SIG-M5 treated with dmso at 0.1 percent for 504 hours (cell line): Measurements from ENCODE around the gene DIP2B.

Experiments
- DNase-seq: peaks from one replicate; lab custom pipeline; 2025; ENCODE audit not compliant: unreplicated experiment; lab: John Stamatoyannopoulos, UW

The DIP2B gene

GRCh38 chr12:50723865-50724264 lies 219.1 kb downstream of the DIP2B start:
- DNase-seq, result no peak

- no peak for DNase-seq
Measured at GRCh38 chr12:50725011-50725942, 220.5 kb downstream of the DIP2B start.

GRCh38 chr12:50727466-50727865 lies 222.7 kb downstream of the DIP2B start:
- DNase-seq, result no peak

- DNase-seq, result no peak
Measured at GRCh38 chr12:50728417-50728816, 223.6 kb downstream of the DIP2B start.

DNA sequence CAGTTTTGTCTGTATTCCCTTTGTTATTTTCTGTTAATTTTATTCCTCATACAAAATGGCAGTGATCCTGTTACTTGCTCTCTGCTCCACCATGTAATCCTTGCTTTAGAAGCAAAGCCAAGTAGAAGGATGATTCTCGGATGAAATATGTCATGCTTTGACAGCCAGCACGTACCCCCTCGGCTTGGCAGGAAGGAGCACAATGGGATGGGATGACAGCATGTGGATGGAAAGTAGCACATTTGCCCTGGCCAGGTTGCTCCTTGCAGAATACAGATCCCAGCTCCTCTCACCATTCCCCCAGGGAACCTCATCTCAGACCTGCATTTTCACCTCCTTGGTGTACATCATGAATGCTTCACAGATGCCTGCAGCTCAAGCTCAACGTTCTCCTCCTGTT lies 224.1 kb downstream of the DIP2B start:
- no peak for DNase-seq

GRCh38 chr12:50732591-50732990 lies 227.8 kb downstream of the DIP2B start:
- no peak for DNase-seq

DNA sequence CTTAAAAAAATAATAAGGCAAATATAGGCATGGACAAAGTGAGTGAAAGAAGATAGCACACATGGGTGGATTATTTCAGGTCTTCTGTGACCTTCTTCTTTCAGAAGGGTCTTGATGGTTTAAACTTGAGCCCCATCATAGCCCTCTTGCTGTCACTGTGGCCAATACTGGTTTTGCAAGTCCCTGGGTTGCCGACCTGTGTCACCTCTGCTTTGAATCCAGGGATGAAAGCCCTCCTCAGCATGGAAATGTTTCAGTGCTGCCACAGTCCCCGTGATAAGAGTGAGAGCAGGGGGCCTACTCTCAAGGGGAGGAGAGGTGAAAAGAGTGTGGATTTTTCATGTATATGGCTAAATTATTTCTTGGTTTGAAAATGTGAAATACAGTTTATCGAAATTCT lies 228.9 kb downstream of the DIP2B start:
- DNase-seq, result no peak

DNA sequence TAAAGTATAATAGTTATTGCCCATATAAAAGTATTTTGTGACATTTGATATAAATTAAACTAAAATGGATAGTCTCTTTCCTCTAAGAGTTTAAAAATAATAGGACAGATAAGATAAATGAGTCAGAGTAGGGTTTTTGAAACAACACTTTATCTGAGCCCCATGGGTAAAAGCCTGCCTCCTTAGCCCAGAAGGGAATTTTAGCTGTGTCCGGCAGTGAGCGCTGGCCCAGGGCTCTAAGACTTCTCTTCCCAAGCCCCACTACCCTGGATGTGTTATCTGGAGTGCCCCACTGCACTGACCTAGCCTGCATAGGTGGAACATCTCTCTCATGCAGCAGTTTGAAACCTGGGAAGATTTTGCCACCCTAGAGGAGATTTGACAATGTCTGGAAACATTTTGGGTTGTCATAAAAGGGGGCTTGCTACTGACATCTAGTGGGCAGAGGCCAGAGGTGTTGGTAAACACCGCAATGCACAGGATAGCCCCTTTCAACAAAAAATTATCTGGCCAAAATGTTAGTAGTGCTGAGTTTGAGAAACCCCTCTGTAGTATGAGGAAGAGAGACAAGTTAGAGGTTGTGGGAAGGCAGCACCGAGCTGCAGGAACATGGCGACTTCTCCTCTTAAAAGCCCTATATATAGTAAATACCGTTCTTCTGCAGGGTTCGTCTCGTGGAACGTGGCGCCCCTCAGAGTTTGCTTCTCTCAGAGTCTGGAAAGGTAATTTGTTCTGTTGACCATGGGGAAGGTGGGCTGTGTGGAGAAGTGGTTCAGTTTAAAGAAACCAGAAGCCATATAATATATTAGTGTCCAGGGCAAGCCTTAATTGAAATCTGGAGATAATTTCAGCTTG lies 229.9 kb downstream of the DIP2B start:
- DNase-seq, result peak; percentile 48

GRCh38 chr12:50739611-50740010 lies 234.8 kb downstream of the DIP2B start:
- DNase-seq, result no peak

DNA sequence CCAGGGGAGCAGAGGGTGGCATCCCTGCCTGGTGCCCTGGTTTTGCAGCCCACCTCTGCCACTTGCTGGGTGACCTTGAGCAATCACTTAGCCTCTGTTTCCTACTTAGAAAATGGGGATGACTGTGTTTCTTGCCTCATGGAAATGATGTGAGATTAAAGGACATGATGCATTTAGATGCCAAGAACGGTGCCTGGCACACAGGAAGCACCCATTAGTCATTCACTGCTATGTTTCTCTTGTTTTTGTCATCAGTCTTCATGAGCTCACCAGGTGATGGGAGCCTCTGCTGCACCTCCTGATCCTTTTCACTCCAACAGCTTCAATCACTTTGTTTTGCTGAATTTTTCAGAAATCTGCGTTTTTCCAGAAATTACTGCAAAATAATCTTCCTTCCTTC lies 235.5 kb downstream of the DIP2B start:
- no peak for DNase-seq

GRCh38 chr12:50742776-50743175 lies 238.0 kb downstream of the DIP2B start:
- DNase-seq, result no peak

DNA sequence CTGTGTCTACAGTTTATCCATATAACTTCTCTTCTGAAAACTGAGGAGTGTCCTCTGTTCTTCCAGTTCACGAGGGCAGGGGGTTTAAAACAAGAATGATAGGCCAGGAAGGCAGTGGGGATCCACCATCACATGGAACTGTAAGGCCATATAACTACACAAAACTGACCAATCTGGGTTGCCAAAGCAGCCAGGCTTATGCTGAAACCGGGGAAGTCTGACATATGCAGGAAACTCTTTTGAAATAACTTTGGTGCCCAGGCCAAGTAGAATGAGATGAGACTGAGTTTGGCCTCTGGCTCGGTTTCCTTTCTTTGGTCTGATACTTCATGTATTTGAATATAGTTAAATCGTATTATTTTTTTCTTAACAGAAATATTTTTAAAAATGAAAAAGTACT lies 241.1 kb downstream of the DIP2B start:
- no peak for DNase-seq

GRCh38 chr12:50746431-50746830 lies 241.6 kb downstream of the DIP2B start:
- no peak for DNase-seq

GRCh38 chr12:50747817-50748216 lies 243.0 kb downstream of the DIP2B start:
- DNase-seq, result no peak

GRCh38 chr12:50749459-50749882 lies 244.7 kb downstream of the DIP2B start:
- no peak for DNase-seq

DNA sequence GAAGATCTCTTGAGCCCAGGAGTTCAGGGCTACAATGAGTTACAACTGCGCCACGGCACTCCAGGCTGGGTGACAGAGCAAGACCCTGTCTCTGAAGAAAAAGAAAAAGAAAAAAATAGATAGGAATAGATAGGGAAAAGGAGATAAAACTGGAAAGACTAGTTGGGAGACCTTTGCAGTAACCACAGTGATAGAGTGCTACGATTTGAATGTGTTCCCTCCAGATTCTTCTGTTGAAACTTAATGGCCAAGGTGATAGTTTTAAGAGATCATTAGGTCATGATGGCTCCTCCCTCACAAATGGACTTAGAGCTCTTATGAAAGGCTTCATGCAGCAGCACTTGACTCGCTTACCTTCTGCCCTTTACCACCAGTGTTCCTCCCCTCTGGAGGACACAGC lies 245.6 kb downstream of the DIP2B start:
- no peak for DNase-seq

GRCh38 chr12:50751948-50752721 lies 247.3 kb downstream of the DIP2B start:
- DNase-seq, result no peak

DNA sequence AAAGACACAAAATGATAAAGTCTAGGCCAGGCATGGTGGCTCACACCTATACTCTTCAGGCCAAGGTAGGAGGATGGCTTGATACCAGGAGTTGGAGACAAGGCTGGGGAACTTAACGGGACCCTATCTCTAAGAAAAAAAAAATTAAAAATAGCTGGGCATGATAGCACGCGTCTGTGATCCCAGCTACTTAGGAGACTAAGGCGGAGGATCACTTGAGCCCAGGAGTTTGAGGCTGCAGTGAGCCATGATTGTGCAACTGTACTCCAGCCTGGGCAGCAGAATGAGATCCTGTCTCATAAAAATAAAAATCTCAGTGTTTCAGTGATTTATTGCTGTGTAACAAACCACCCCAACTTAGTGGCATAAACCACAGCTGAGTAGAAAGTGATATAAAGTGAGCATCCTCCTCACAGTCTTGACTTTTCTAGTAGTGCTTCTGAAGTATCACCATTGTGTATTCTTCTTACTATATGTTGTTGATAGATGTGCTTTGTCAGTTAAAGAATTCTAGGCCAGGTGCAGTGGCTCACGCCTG lies 248.5 kb downstream of the DIP2B start:
- DNase-seq, result no peak

DNA sequence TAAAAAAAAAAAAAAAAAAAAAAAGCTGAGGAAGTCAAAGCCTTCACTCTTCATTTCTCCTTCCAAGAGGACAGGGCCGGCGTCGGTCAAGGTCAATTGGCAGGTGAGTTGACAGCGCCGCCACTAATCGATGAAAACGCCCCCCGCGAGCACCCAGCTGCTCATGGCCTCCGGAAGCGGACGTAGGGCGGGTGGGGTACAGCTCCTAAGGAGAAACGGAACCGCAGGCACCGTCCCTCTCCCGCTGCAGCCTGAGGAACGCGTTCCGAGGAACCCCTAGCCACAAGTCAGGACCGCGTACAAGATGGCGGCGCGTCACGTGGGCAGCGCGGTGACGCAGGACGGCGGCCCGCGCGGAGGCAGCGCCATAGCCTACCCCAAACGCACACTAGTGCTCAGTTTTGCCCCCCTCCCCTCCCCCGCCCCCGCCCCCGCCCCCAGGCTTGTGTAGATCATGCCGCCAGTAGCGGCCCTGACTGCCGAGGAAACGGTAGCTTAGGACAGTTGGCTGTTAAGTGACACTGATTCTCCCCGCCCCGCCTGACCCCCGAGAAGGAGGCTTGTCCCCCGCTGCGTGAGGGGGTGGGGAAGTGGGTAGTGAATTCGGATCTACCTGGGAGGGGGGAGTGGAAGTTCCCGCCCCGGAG lies 259.0 kb downstream of the DIP2B start, which contains the start of gene ATF1:
TSS of gene ATF1 (plus strand) at position 463 of the 647 bp plus-strand sequence. CDS start 16,045 bp downstream, outside the sequence.
- peak; percentile 93 for DNase-seq
